Thyroid gland (tissue), 4 donors: Measurements from ENCODE around the gene COQ10A. TPM values are rescaled to one million over a fixed set of nuclear protein-coding genes. Genes with fewer than 3 reads are reported as not detected.

Experiments
- DNase-seq, 2 donors: peaks; one replicate each; pipeline ENCODE4 v3.0.0-alpha.2; 2019
- H3K27ac ChIP-seq, 3 donors: fragments of 200-600 bp; sonication (generic); 1 replicate in 2 of 3; 2 replicates in 1 of 3; pipeline ENCODE4 v1.5.1; 2016 to 2019; ENCODE audit warnings: mild to moderate bottlenecking in 1 of 3, moderate library complexity in 1 of 3
- H3K27me3 ChIP-seq: fragments of 200-600 bp; sonication (generic); one replicate; pipeline ENCODE4 v1.5.1; 2019
- H3K36me3 ChIP-seq, 2 donors: fragments of 200-600 bp; sonication (generic); one replicate each; pipeline ENCODE4 v1.5.1; 2016 to 2019
- H3K4me1 ChIP-seq, 2 donors: fragments of 200-600 bp; sonication (generic); one replicate each; pipeline ENCODE4 v1.5.1; 2017 to 2019
- H3K4me3 ChIP-seq, 3 donors: fragments of 200-600 bp; sonication (generic); replicated peaks in 1 of 3; 1 replicate in 2 of 3; 2 replicates in 1 of 3; pipeline ENCODE4 v1.5.1; 2016; ENCODE audit warnings: mild to moderate bottlenecking in 1 of 3
- H3K9me3 ChIP-seq: fragments of 200-600 bp; sonication (generic); one replicate; pipeline ENCODE4 v1.5.1; 2017
- POLR2A ChIP-seq, 2 donors: fragments of 450-650 bp; IDR thresholded peaks; one replicate each; pipeline ENCODE4 v1.6.1; 2017; ENCODE audit warnings: antibody characterized with exemption in 2 of 2, mild to moderate bottlenecking in 2 of 2, moderate library complexity in 1 of 2
- WGBS, 2 donors: methylation state at CpG; one replicate each; pipeline ENCODE4 v1.1.5; 2017; 5-methylcytosine and 5-hydroxymethylcytosine counted together
- intact Hi-C: fragments of 100-400 bp; cut with DNase I; formaldehyde crosslinking; loops from one replicate; pipeline ENCODE4 v1.15.1; 2023
- total RNA-seq, 4 donors: library from RNA; depleted of rRNA; stranded (reverse); fragments of >200 nt; gene quantifications; one replicate each; pipeline ENCODE4 v1.2.3, GENCODE V29; 2016
- TF ChIP-seq, protein P1 (sequence below), 6 experiments: fragments of 200-600 bp in 3 of 6; fragments of 450-650 bp in 3 of 6; sonication (generic) in 3 of 6; IDR thresholded peaks; one replicate each; pipeline ENCODE4 v1.5.1; 2016 to 2019; ENCODE audit warnings: antibody characterized with exemption in 6 of 6, mild to moderate bottlenecking in 2 of 6, inconsistent platforms in 1 of 6, moderate library complexity in 1 of 6

COQ10A gene
- total RNA-seq, 4 donors from 2014 or later: 11.3 to 28.7 (median 19.7) TPM

DNA sequence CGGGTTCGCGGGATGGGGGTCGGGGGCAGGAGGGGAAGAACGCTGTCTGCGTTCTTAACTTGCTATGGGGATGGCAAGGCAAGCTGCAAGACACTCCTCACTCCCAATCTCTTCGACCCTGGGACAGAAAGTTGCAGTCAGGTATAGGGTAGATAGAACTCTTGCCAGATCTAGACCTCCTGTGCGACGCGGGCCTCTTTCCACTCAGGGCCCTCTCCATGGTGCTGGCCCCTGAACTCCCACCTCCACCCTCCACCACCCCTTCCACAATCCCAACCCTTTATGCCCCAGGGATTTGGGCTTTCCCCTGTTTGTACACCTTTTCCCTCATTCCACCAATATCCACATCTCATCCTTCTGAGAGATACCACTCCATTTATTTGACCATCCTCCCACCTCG, 41.8 kb upstream of the COQ10A start:
- peaks cover 26 to 34% of the 10 kb centered on the region in 2 donors for H3K4me1 ChIP-seq
- peak overlapping the region in 1 of 3 donors; percentile 64 for H3K4me3 ChIP-seq
- H3K27ac ChIP-seq: peak overlapping the region in 1 of 3 donors; percentile 69
- H3K36me3 ChIP-seq: no peaks in the 10 kb centered on the region
- no peaks in the 10 kb centered on the region for H3K27me3 ChIP-seq
- no peak for DNase-seq
- intact Hi-C loops: loop anchor here (2.0 to 10.0 kb wide), 2 partner anchors 32 to 100 kb away; partner anchors contain the start of gene ESYT1
- no peak for TF ChIP-seq POLR2A (IDR thresholded peaks at IDR 0.05)
- TF ChIP-seq, protein P1, sequence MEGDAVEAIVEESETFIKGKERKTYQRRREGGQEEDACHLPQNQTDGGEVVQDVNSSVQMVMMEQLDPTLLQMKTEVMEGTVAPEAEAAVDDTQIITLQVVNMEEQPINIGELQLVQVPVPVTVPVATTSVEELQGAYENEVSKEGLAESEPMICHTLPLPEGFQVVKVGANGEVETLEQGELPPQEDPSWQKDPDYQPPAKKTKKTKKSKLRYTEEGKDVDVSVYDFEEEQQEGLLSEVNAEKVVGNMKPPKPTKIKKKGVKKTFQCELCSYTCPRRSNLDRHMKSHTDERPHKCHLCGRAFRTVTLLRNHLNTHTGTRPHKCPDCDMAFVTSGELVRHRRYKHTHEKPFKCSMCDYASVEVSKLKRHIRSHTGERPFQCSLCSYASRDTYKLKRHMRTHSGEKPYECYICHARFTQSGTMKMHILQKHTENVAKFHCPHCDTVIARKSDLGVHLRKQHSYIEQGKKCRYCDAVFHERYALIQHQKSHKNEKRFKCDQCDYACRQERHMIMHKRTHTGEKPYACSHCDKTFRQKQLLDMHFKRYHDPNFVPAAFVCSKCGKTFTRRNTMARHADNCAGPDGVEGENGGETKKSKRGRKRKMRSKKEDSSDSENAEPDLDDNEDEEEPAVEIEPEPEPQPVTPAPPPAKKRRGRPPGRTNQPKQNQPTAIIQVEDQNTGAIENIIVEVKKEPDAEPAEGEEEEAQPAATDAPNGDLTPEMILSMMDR (IDR thresholded peaks at IDR 0.05): no peak
- H3K9me3 ChIP-seq: no peaks in the 10 kb centered on the region
- 66 to 71% methylated on average over 10 to 11 of the region's 11 CpGs for WGBS, 2 donors

DNA sequence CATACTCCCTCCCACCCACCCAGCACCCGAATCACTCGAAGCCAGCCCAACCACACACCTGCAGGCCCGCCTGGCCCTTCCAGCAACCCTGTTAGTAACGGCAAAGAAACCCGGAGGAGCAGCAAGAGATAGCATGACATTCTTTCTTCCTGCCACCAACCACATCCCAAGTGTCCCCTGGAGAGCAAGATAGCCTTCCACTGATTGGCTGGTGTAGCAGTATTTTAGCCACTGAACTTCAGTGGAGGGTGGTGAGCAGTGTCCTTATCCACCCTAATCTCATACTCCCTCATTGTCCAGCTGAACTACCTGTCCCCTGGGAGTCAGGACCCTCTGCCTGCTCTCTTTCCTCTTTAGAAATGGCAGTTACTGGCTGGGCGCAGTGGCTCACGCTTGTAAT, 37.7 kb upstream of the COQ10A start:
- Histone ChIP-seq H3K4me1 (peaks cover 7 to 8% of the 10 kb centered on the region in 2 donors), H3K4me3 (no peak overlapping the region), H3K9me3 (no peaks in the 10 kb centered on the region), H3K27ac (no peak overlapping the region), H3K27me3 (no peaks in the 10 kb centered on the region), H3K36me3 (no peaks in the 10 kb centered on the region)
- 90 to 92% methylated on average over 7 of the region's 7 CpGs for WGBS, 2 donors
- no peak for DNase-seq
- TF ChIP-seq, protein P1 (IDR thresholded peaks at IDR 0.05): no peak
- no peak for TF ChIP-seq POLR2A (IDR thresholded peaks at IDR 0.05)
- intact Hi-C loops: loop anchor here (10.0 kb wide), 1 partner anchor 104 kb away; the partner anchor contains the start of gene ESYT1

DNA sequence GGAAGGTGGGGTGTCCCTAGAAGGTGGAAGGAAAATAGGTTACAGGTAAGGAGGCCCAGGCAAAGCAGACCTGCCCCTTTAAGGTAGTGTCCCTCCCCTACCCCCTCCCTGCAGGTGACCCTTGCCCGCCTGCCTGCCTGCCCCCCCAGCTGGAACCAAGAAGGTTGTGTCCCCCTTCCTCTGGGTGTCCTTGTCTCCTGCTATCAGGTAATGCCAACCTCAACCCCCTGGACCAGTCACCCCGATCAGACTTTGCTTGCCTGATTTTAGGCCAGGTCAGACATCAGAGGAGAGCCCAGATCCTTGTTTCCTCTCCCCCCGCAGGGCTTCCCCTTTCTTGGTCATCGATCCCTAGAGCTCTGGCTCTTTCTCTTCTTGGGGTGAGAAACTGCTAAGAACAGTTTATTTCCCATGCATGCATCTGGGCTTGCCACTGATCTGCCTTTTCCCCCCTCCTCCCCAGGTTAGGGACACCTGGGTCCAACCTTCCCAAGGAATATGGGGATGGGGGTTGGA, 36.8 kb upstream of the COQ10A start, which contains the start of gene SLC39A5:
SLC39A5 (plus strand) TSS at position 136 of the 516 bp plus-strand sequence. CDS start 1,224 bp downstream, outside the sequence.
- Histone ChIP-seq H3K4me1 (peaks cover 2% of the 10 kb centered on the region in 2 donors), H3K27me3 (no peaks in the 10 kb centered on the region), H3K4me3 (no peak within 1 kb of the TSS), H3K9me3 (no peaks in the 10 kb centered on the region), H3K36me3 (no peaks in the 10 kb centered on the region), H3K27ac (no peak within 1 kb of the TSS)
- intact Hi-C loops: loop anchor here (10.0 kb wide), 1 partner anchor 105 kb away; the partner anchor contains the start of gene ESYT1
- TF ChIP-seq, protein P1 (IDR thresholded peaks at IDR 0.05): no peak
- no peak for TF ChIP-seq POLR2A (IDR thresholded peaks at IDR 0.05)
- 70 to 86% methylated on average over 4 of the region's 4 CpGs for WGBS, 2 donors
- DNase-seq: no peak

DNA sequence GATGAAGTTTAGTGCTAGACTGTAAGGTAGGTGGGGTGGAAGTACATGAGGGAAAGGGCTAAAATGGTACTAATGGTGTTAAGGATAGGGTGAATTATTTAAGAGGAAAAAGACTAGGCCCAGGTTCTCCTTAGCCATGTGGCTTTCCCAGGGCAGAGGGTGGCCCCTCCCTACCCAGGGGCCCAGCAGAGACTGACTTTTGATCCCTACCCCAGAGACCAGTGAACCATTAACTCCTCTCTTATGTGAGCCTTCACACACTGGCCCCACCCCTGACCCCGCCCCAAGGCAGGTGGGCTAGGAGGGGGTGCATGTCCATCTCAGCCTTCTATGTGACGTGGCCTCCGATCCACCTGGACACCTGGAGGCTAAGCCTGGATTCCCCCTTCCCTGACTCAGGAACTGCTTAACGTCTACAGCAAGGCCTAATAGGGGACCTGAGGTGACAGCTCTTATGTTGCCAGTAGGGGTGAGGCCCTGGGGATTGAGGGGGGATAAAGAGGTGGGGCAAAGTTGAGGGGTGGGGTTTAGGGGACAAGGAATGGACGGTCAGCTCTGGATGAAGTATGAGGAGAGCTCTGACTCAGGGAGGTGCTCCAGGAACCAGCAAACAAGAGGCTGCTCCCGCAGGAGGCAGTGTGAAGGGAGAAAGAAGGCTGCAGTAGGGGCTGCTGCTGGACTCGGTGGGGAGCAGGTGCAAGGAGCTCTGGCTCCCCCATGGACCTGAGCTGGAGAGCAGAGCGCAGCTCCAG, 36.1 kb upstream of the COQ10A start:
- no peaks in the 10 kb centered on the region for H3K9me3 ChIP-seq
- TF ChIP-seq, protein P1 (IDR thresholded peaks at IDR 0.05): no peak
- no peak for TF ChIP-seq POLR2A (IDR thresholded peaks at IDR 0.05)
- H3K36me3 ChIP-seq: no peaks in the 10 kb centered on the region
- intact Hi-C loops: no loop called here
- no peaks in the 10 kb centered on the region for H3K4me1 ChIP-seq
- WGBS, 2 donors: 58 to 62% methylated on average over 8 of the region's 8 CpGs
- no peaks in the 10 kb centered on the region for H3K27me3 ChIP-seq
- DNase-seq: no peak
- no peak overlapping the region for H3K27ac ChIP-seq
- no peak overlapping the region for H3K4me3 ChIP-seq

DNA sequence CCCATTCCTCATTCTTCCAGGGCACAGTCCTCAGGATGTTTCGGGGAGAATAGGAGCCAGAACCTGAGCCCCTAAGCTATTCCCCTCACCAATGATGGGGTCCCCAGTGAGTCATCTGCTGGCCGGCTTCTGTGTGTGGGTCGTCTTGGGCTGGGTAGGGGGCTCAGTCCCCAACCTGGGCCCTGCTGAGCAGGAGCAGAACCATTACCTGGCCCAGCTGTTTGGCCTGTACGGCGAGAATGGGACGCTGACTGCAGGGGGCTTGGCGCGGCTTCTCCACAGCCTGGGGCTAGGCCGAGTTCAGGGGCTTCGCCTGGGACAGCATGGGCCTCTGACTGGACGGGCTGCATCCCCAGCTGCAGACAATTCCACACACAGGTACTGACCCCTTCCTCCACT, 35.6 kb upstream of the COQ10A start:
- Histone ChIP-seq H3K4me1 (no peaks in the 10 kb centered on the region), H3K4me3 (no peak overlapping the region), H3K36me3 (no peaks in the 10 kb centered on the region), H3K27me3 (no peaks in the 10 kb centered on the region), H3K9me3 (no peaks in the 10 kb centered on the region), H3K27ac (no peak overlapping the region)
- intact Hi-C loops: no loop called here
- 85 to 92% methylated on average over 8 of the region's 11 CpGs for WGBS, 2 donors
- no peak for DNase-seq
- TF ChIP-seq, protein P1 (IDR thresholded peaks at IDR 0.05): no peak
- no peak for TF ChIP-seq POLR2A (IDR thresholded peaks at IDR 0.05)
